Rectal smooth muscle tissue (tissue), 1 donor: ENCODE results near the gene PCDHGA1.
"Not testable (repeated sequence)": the region's sequence is repeated elsewhere in the genome, so short reads cannot be mapped to it uniquely, and the experiment has no call there.

ENCODE experiments used
- H3K27ac ChIP-seq: one replicate; pipeline ENCODE4 v1.7.0; 2013; ENCODE audit warnings: low read depth, low read length, inconsistent platforms
- H3K27me3 ChIP-seq: one replicate; pipeline ENCODE4 v1.7.0; 2013; ENCODE audit warnings: low read length; ENCODE audit not compliant: control insufficient read depth, insufficient read depth
- H3K36me3 ChIP-seq: one replicate; pipeline ENCODE4 v1.7.0; 2013; ENCODE audit warnings: low read length; ENCODE audit not compliant: control insufficient read depth, insufficient read depth
- H3K4me1 ChIP-seq: one replicate; pipeline ENCODE4 v1.7.0; 2013; ENCODE audit warnings: low read length; ENCODE audit not compliant: control insufficient read depth, insufficient read depth
- H3K4me3 ChIP-seq: one replicate; pipeline ENCODE4 v1.7.0; 2013; ENCODE audit warnings: low read length
- H3K9ac ChIP-seq: one replicate; pipeline ENCODE4 v1.7.0; 2013; ENCODE audit warnings: low read length

The PCDHGA1 gene

GRCh38 chr5:141412854-141413539, 82.7 kb downstream of the PCDHGA1 start, which contains the start of gene PCDHGA10:
PCDHGA10 (plus strand) TSS chr5:141412987; CDS start chr5:141413176, 189 bp downstream.
- Histone ChIP-seq H3K27ac (no peak within 1 kb of the TSS), H3K4me1 (no peaks in the 10 kb centered on the region), H3K4me3 (peak within 1 kb of the TSS; percentile 4), H3K9ac (no peak within 1 kb of the TSS), H3K27me3 (peaks cover 5% of the 10 kb centered on the region), H3K36me3 (peaks cover 5% of the 10 kb centered on the region)

GRCh38 chr5:141413540-141414069, 83.3 kb downstream of the PCDHGA1 start:
- Histone ChIP-seq H3K9ac (no peak overlapping the region), H3K36me3 (peaks cover 5% of the 10 kb centered on the region), H3K4me3 (peak overlapping the region; percentile 4), H3K27ac (no peak overlapping the region), H3K27me3 (peaks cover 5% of the 10 kb centered on the region), H3K4me1 (no peaks in the 10 kb centered on the region)

GRCh38 chr5:141414548-141415274, 84.4 kb downstream of the PCDHGA1 start:
- not testable (repeated sequence) for H3K9ac ChIP-seq, H3K4me1 ChIP-seq, H3K27me3 ChIP-seq, H3K36me3 ChIP-seq, H3K4me3 ChIP-seq, H3K27ac ChIP-seq

- H3K9ac ChIP-seq, H3K27me3 ChIP-seq, H3K4me3 ChIP-seq, H3K36me3 ChIP-seq, H3K4me1 ChIP-seq, H3K27ac ChIP-seq: not testable (repeated sequence)
Observed at GRCh38 chr5:141415275-141415618, 84.9 kb downstream of the PCDHGA1 start.

- not testable (repeated sequence) for H3K36me3 ChIP-seq, H3K27ac ChIP-seq, H3K4me1 ChIP-seq, H3K27me3 ChIP-seq, H3K9ac ChIP-seq
- peak within 1 kb of the TSS; percentile 57 for H3K4me3 ChIP-seq
Observed at GRCh38 chr5:141417494-141418172, 87.3 kb downstream of the PCDHGA1 start, which contains the start of gene PCDHGB7. PCDHGB7 (plus strand) TSS chr5:141417677; CDS start chr5:141417860, 183 bp downstream.

GRCh38 chr5:141419074-141419880, 89.0 kb downstream of the PCDHGA1 start:
- Histone ChIP-seq H3K27me3 (peaks cover 2% of the 10 kb centered on the region), H3K27ac (no peak overlapping the region), H3K4me3 (peak overlapping the region; percentile 10), H3K36me3 (no peaks in the 10 kb centered on the region), H3K4me1 (no peaks in the 10 kb centered on the region), H3K9ac (no peak overlapping the region)

- Histone ChIP-seq H3K4me1 (no peaks in the 10 kb centered on the region), H3K27ac (no peak within 1 kb of the TSS), H3K9ac (no peak within 1 kb of the TSS), H3K27me3 (peaks cover 2% of the 10 kb centered on the region), H3K36me3 (no peaks in the 10 kb centered on the region), H3K4me3 (peak within 1 kb of the TSS; percentile 29)
Observed at GRCh38 chr5:141420855-141421488, 90.7 kb downstream of the PCDHGA1 start, which contains the start of gene PCDHGA11. PCDHGA11 (plus strand) TSS chr5:141421051; CDS start chr5:141421228, 177 bp downstream.

- Histone ChIP-seq H3K4me3 (peak overlapping the region; percentile 29), H3K4me1 (no peaks in the 10 kb centered on the region), H3K27ac (no peak overlapping the region), H3K36me3 (no peaks in the 10 kb centered on the region), H3K27me3 (peaks cover 2% of the 10 kb centered on the region), H3K9ac (no peak overlapping the region)
Observed at GRCh38 chr5:141421489-141421855, 91.2 kb downstream of the PCDHGA1 start.

GRCh38 chr5:141422742-141423291, 92.5 kb downstream of the PCDHGA1 start:
- Histone ChIP-seq H3K9ac (no peak overlapping the region), H3K4me3 (peak overlapping the region; percentile 19), H3K36me3 (no peaks in the 10 kb centered on the region), H3K4me1 (no peaks in the 10 kb centered on the region), H3K27ac (no peak overlapping the region), H3K27me3 (peaks cover 2% of the 10 kb centered on the region)

- Histone ChIP-seq H3K27me3 (no peaks in the 10 kb centered on the region), H3K4me1 (no peaks in the 10 kb centered on the region), H3K36me3 (no peaks in the 10 kb centered on the region), H3K4me3 (peak overlapping the region; percentile 37), H3K9ac (no peak overlapping the region), H3K27ac (no peak overlapping the region)
Observed at GRCh38 chr5:141427783-141428426, 97.6 kb downstream of the PCDHGA1 start.
